IMR-90 (cell line): ENCODE data around the gene DLX1. TPM values are rescaled to one million over a fixed set of nuclear protein-coding genes. Genes with fewer than 3 reads are reported as not detected.

Source experiments
- ATAC-seq: fragments of 200-7000 bp; cut with Tn5 transposase; 2 replicates; pipeline ENCODE4 v1.9.1; 2020; ENCODE audit warnings: low read depth, mild to moderate bottlenecking, moderate library complexity
- BruUV-seq: library from RNA; stranded (reverse); fragments of 400-500 nt; replicated peaks from 2 replicates; lab custom pipeline; 2021; lab: Mats Ljungman, UMichigan
- CTCF ChIA-PET: fragments of 300-600 bp; formaldehyde crosslinking; extraction: SDS; loops from one replicate; lab custom pipeline; 2021; ENCODE audit warnings: antibody characterized with exemption; lab: Yijun Ruan, JAX
- POLR2A ChIA-PET: fragments of 300-600 bp; sonication (Branson Sonifier 250); formaldehyde crosslinking; loops from one replicate; lab custom pipeline; 2022; ENCODE audit warnings: antibody characterized with exemption; ENCODE audit not compliant: unreplicated experiment; lab: Charles Lee
- DNase-seq: peaks from one replicate; pipeline ENCODE4 v3.0.0; 2013
- H2AFZ ChIP-seq: replicated peaks from 2 replicates; pipeline ENCODE3; 2013; ENCODE audit warnings: low read length, mild to moderate bottlenecking; ENCODE audit not compliant: poor library complexity
- H2AK5ac ChIP-seq: 2 replicates; pipeline ENCODE4 v1.6.1; 2013; ENCODE audit warnings: low read depth, low read length, inconsistent platforms
- H2AK9ac ChIP-seq: replicated peaks from 2 replicates; pipeline ENCODE3; 2013; ENCODE audit warnings: mild to moderate bottlenecking, low read depth, low read length, moderate library complexity; ENCODE audit not compliant: poor library complexity
- H2BK120ac ChIP-seq: 2 replicates; pipeline ENCODE4 v1.6.1; 2013; ENCODE audit warnings: low read depth, low read length, inconsistent platforms
- H2BK15ac ChIP-seq: 3 replicates; pipeline ENCODE4 v1.6.1; 2013; ENCODE audit warnings: low read depth, low read length, inconsistent platforms
- H2BK20ac ChIP-seq: 2 replicates; pipeline ENCODE4 v1.6.1; 2013; ENCODE audit warnings: low read depth, mild to moderate bottlenecking, inconsistent platforms, low read length, moderate library complexity
- H2BK5ac ChIP-seq: 2 replicates; pipeline ENCODE4 v1.6.1; 2013; ENCODE audit warnings: mild to moderate bottlenecking, low read depth, low read length, inconsistent platforms; ENCODE audit not compliant: poor library complexity, severe bottlenecking
- H3K14ac ChIP-seq: replicated peaks from 2 replicates; pipeline ENCODE4 v1.6.1; 2013; ENCODE audit warnings: low read depth, low read length, inconsistent platforms
- H3K18ac ChIP-seq: 2 replicates; pipeline ENCODE4 v1.6.1; 2013; ENCODE audit warnings: low read depth, low read length, control low read depth
- H3K23ac ChIP-seq: 2 replicates; pipeline ENCODE4 v1.6.1; 2013; ENCODE audit warnings: low read depth, low read length, inconsistent platforms
- H3K27ac ChIP-seq: 2 replicates; pipeline ENCODE4 v1.5.1; 2013; ENCODE audit warnings: mild to moderate bottlenecking, control low read depth, low read length; ENCODE audit not compliant: insufficient read depth
- H3K27me3 ChIP-seq: 2 replicates; pipeline ENCODE4 v1.6.1; 2013; ENCODE audit warnings: low read length; ENCODE audit not compliant: control insufficient read depth, insufficient read depth
- H3K36me3 ChIP-seq: 2 replicates; pipeline ENCODE4 v1.6.1; 2013; ENCODE audit warnings: low read length, mixed read lengths; ENCODE audit not compliant: control insufficient read depth, insufficient read depth
- H3K4ac ChIP-seq: 2 replicates; pipeline ENCODE4 v1.6.1; 2013; ENCODE audit warnings: low read depth, low read length, inconsistent platforms
- H3K4me1 ChIP-seq: 2 replicates; pipeline ENCODE4 v1.6.1; 2013; ENCODE audit warnings: low read length, mixed read lengths; ENCODE audit not compliant: control insufficient read depth, insufficient read depth
- H3K4me2 ChIP-seq: 2 replicates; pipeline ENCODE4 v1.6.1; 2013; ENCODE audit warnings: low read depth, mild to moderate bottlenecking, control low read depth, low read length, moderate library complexity
- H3K4me3 ChIP-seq: 2 replicates; pipeline ENCODE4 v1.5.1; 2013; ENCODE audit warnings: low read depth, mild to moderate bottlenecking, control low read depth, low read length, moderate library complexity; ENCODE audit not compliant: insufficient read depth
- H3K56ac ChIP-seq: 2 replicates; pipeline ENCODE4 v1.6.1; 2013; ENCODE audit warnings: low read length, inconsistent platforms; ENCODE audit not compliant: insufficient read depth; ENCODE audit errors: extremely low read depth
- H3K79me1 ChIP-seq, 2 experiments: 2 replicates each; pipeline ENCODE4 v1.6.1; 2013; ENCODE audit warnings: low read length in 2 of 2, inconsistent platforms in 1 of 2, low read depth in 1 of 2
- H3K9ac ChIP-seq: 2 replicates; pipeline ENCODE4 v1.6.1; 2013; ENCODE audit warnings: low read depth, low read length, control low read depth
- H3K9me1 ChIP-seq: 2 replicates; pipeline ENCODE4 v1.6.1; 2013; ENCODE audit warnings: low read length, inconsistent platforms; ENCODE audit not compliant: insufficient read depth
- H3K9me3 ChIP-seq: 2 replicates; pipeline ENCODE4 v1.6.1; 2013; ENCODE audit warnings: low read length; ENCODE audit not compliant: control insufficient read depth, insufficient read depth
- H4K20me1 ChIP-seq: 2 replicates; pipeline ENCODE4 v1.6.1; 2013; ENCODE audit warnings: low read length, inconsistent platforms; ENCODE audit not compliant: insufficient read depth
- H4K5ac ChIP-seq: 2 replicates; pipeline ENCODE4 v1.6.1; 2013; ENCODE audit warnings: mild to moderate bottlenecking, low read depth, low read length, control low read depth
- H4K8ac ChIP-seq, 2 experiments: 2 replicates each; pipeline ENCODE4 v1.6.1; 2013; ENCODE audit warnings: low read depth in 2 of 2, low read length in 2 of 2, control low read depth in 1 of 2, inconsistent platforms in 1 of 2
- H4K91ac ChIP-seq: 2 replicates; pipeline ENCODE4 v1.6.1; 2013; ENCODE audit warnings: low read depth, low read length, inconsistent platforms; ENCODE audit not compliant: insufficient read depth
- BHLHE40 ChIP-seq: fragments of 150-350 bp; IDR thresholded peaks from 2 replicates; pipeline ENCODE4 v1.6.1; 2016; ENCODE audit warnings: mild to moderate bottlenecking, low read depth, low read length
- CEBPB ChIP-seq: IDR thresholded peaks from 2 replicates; pipeline ENCODE4 v1.6.1; 2012; ENCODE audit warnings: low read depth, low read length, improper control_type of control experiment
- CHD1 ChIP-seq: IDR thresholded peaks from 2 replicates; pipeline ENCODE4 v1.6.1; 2012; ENCODE audit warnings: low read depth, low read length, improper control_type of control experiment
- CTCF ChIP-seq: conservative IDR thresholded peaks from 2 replicates; pipeline ENCODE4 v1.5.1; 2012; ENCODE audit warnings: mild to moderate bottlenecking, low read depth, low read length, improper control_type of control experiment
- ELK1 ChIP-seq: fragments of 150-350 bp; IDR thresholded peaks from 2 replicates; pipeline ENCODE4 v1.6.1; 2016; ENCODE audit warnings: low read depth, mild to moderate bottlenecking, low read length, moderate library complexity, borderline replicate concordance
- FOS ChIP-seq: fragments of 150-350 bp; IDR thresholded peaks from 2 replicates; pipeline ENCODE4 v1.6.1; 2016; ENCODE audit warnings: low read depth, low read length
- MAFK ChIP-seq: IDR thresholded peaks from 2 replicates; pipeline ENCODE4 v1.6.1; 2012; ENCODE audit warnings: low read depth, low read length, improper control_type of control experiment
- MAZ ChIP-seq: IDR thresholded peaks from 2 replicates; pipeline ENCODE4 v1.6.1; 2012; ENCODE audit warnings: low read depth, mild to moderate bottlenecking, low read length, improper control_type of control experiment, moderate library complexity, borderline replicate concordance
- MXI1 ChIP-seq: IDR thresholded peaks from 2 replicates; pipeline ENCODE4 v1.6.1; 2012; ENCODE audit warnings: low read depth, mild to moderate bottlenecking, low read length, moderate library complexity, borderline replicate concordance
- RAD21 ChIP-seq: IDR thresholded peaks from 2 replicates; pipeline ENCODE4 v1.6.1; 2012; ENCODE audit warnings: low read length, improper control_type of control experiment
- RCOR1 ChIP-seq: IDR thresholded peaks from 2 replicates; pipeline ENCODE4 v1.6.1; 2012; ENCODE audit warnings: mild to moderate bottlenecking, low read length, improper control_type of control experiment; ENCODE audit not compliant: insufficient replicate concordance
- RFX5 ChIP-seq: IDR thresholded peaks from 2 replicates; pipeline ENCODE4 v1.8.0; 2012; ENCODE audit warnings: low read depth, mild to moderate bottlenecking, low read length, moderate library complexity
- USF2 ChIP-seq: fragments of 150-350 bp; IDR thresholded peaks from 2 replicates; pipeline ENCODE4 v1.6.1; 2017; ENCODE audit warnings: mild to moderate bottlenecking, antibody characterized with exemption, low read length, low read depth
- WGBS, 2 experiments: methylation state at CpG; one replicate each; pipeline versions ENCODE4 v1.1.5 to v1.1.7; 2013; ENCODE audit warnings: missing lambda C conversion rate in 2 of 2; ENCODE audit not compliant: insufficient read length in 1 of 2; ENCODE audit errors: extremely low coverage in 2 of 2; 5-methylcytosine and 5-hydroxymethylcytosine counted together
- dilution Hi-C: fragments of 300-500 bp; cut with HindIII; formaldehyde crosslinking; loops from one replicate; pipeline ENCODE4 v1.14.3; 2018; ENCODE audit warnings: low sequenced_read_pairs; ENCODE audit not compliant: unreplicated experiment
- in situ Hi-C: fragments of 300-500 bp; cut with MboI; formaldehyde crosslinking; loops from 3 replicates; pipeline ENCODE4 v1.14.3; 2019; ENCODE audit warnings: low sequenced_read_pairs, inconsistent platforms, mixed read lengths
- intact Hi-C: fragments of 100-400 bp; cut with micrococcal nuclease; formaldehyde crosslinking; loops from 2 replicates; pipeline ENCODE4 v1.10.0; 2022
- polyA plus RNA-seq, 3 experiments: library from polyadenylated mRNA; depleted of rRNA; stranded (reverse); fragments of >200 nt; gene quantifications; 2 replicates each; pipeline ENCODE4 v1.2.3, GENCODE V29; 2012; ENCODE audit warnings: low replicate concordance in 1 of 3
- total RNA-seq: library from RNA; depleted of rRNA; stranded (reverse); fragments of >200 nt; gene quantifications from 2 replicates; pipeline ENCODE4 v1.2.3, GENCODE V29; 2012

Gene DLX1
- total and polyA plus RNA-seq, 2 of the 4 experiments (the other 2 are of a cell fraction), result 0.36 to 2.2 TPM

GRCh38 chr2:172084645-172085459, 455 bp upstream of the DLX1 start:
- H2BK20ac ChIP-seq, result no peak overlapping the region
- H3K36me3 ChIP-seq, result no peaks in the 10 kb centered on the region
- H3K4me2 ChIP-seq, result peak overlapping the region; percentile 73
- peak; percentile 94 for ATAC-seq
- H3K9me3 ChIP-seq, result peaks cover 16% of the 10 kb centered on the region
- peaks cover 85% of the 10 kb centered on the region for H3K27me3 ChIP-seq
- H4K8ac ChIP-seq, result peak overlapping the region in 1 of 2 experiments; percentile 13; a peak in 1 of 4 replicates
- H3K79me1 ChIP-seq, result no peaks in the 10 kb centered on the region
- 0 out of 2 replicates have a peak, but pooled peaks cover 5% of the 10 kb centered on the region for H4K20me1 ChIP-seq
- ChIA-PET POLR2A (interaction anchor here (0.5 kb wide), 2 partner anchors 12 to 39 kb away, joined by 3 to 11 read pairs; no protein-coding TSS in a partner anchor), CTCF (interaction anchor here (0.7 kb wide), 1 partner anchor 42 kb away, joined by 3 read pairs; no protein-coding TSS in a partner anchor)
- intact Hi-C loops, result loop anchor here (5.0 kb wide), 2 partner anchors 48 to 88 kb away; partner anchors contain the start of gene METAP1D
- no peak overlapping the region for H3K56ac ChIP-seq
- no peak overlapping the region for H2BK15ac ChIP-seq
- in situ Hi-C loops, result no loop called here
- peak overlapping the region; percentile 7 for H2AK9ac ChIP-seq
- no peak overlapping the region for H4K91ac ChIP-seq
- no peaks in the 10 kb centered on the region; the same call in 1 of the 2 replicates for H3K4me1 ChIP-seq
- peak overlapping the region; percentile 39 for H3K9ac ChIP-seq
- no peaks in the 10 kb centered on the region for H3K9me1 ChIP-seq
- BruUV-seq, result no TSS peak
- H4K5ac ChIP-seq, result no peak overlapping the region
- no peak overlapping the region for H2BK5ac ChIP-seq
- peak overlapping the region; percentile 89 for H2AFZ ChIP-seq
- WGBS, 2 experiments, result 1% methylated on average over 36 of the region's 76 CpGs; no CpG with 5 or more reads in 1 of the 2 experiments
- H2BK120ac ChIP-seq, result no peak overlapping the region
- H3K4ac ChIP-seq, result no peak overlapping the region; the same call in 1 of the 2 replicates
- H2AK5ac ChIP-seq, result no peak overlapping the region
- no peak overlapping the region for H3K23ac ChIP-seq
- DNase-seq, result peak; percentile 96
- H3K4me3 ChIP-seq, result peak overlapping the region; percentile 56
- H3K18ac ChIP-seq, result no peak overlapping the region
- H3K14ac ChIP-seq, result no peak overlapping the region
- dilution Hi-C loops, result no loop called here
- H3K27ac ChIP-seq, result peak overlapping the region; percentile 3; the same call in 1 of the 2 replicates
- TF ChIP-seq USF2 (no peak), FOS (peak; percentile 6; the same call in 1 of the 2 replicates), BHLHE40 (no peak), CHD1 (no peak), RAD21 (no peak), MAFK (no peak), MXI1 (no peak), CEBPB (peak; percentile 97), MAZ (peak; percentile 47; the same call in 1 of the 2 replicates), RCOR1 (no peak), ELK1 (no peak), CTCF (no peak), RFX5 (no peak)
